CD4-positive, alpha-beta T cell treated with Interleukin-6 at 100 ng/mL for 8 hours (primary cell): ENCODE data around the gene TACC3.

ENCODE experiments used
- DNase-seq: peaks from one replicate; pipeline ENCODE4 v3.0.0-alpha.2; 2020; ENCODE audit warnings: mixed read lengths, low spot score

The TACC3 gene

GRCh38 chr4:1776521-1777161 is 55.3 kb downstream of the TACC3 start:
- DNase-seq, result no peak

GRCh38 chr4:1777822-1778641 is 56.7 kb downstream of the TACC3 start:
- DNase-seq, result no peak

GRCh38 chr4:1778642-1779392 is 57.5 kb downstream of the TACC3 start:
- DNase-seq, result no peak

- DNase-seq, result no peak
These were observed 58.5 kb downstream of the TACC3 start for GRCh38 chr4:1779588-1780382.

GRCh38 chr4:1780435-1780834 is 59.1 kb downstream of the TACC3 start:
- DNase-seq, result no peak

- no peak for DNase-seq
These were observed 61.7 kb downstream of the TACC3 start for GRCh38 chr4:1783015-1783414.

GRCh38 chr4:1783970-1784369 is 62.6 kb downstream of the TACC3 start:
- no peak for DNase-seq

GRCh38 chr4:1784395-1784788 is 63.1 kb downstream of the TACC3 start:
- no peak for DNase-seq

GRCh38 chr4:1784789-1785591 is 63.7 kb downstream of the TACC3 start:
- DNase-seq, result no peak

- DNase-seq, result no peak
These were observed 64.3 kb downstream of the TACC3 start for GRCh38 chr4:1785592-1785991.

- DNase-seq, result no peak
These were observed 65.4 kb downstream of the TACC3 start for GRCh38 chr4:1786544-1787362.

- no peak for DNase-seq
These were observed 66.2 kb downstream of the TACC3 start for GRCh38 chr4:1787411-1788077.

GRCh38 chr4:1788254-1788973 is 67.1 kb downstream of the TACC3 start:
- no peak for DNase-seq

- no peak for DNase-seq
These were observed 68.2 kb downstream of the TACC3 start for GRCh38 chr4:1789552-1789951.

- no peak for DNase-seq
These were observed 68.7 kb downstream of the TACC3 start for GRCh38 chr4:1790005-1790404.

- DNase-seq, result no peak
These were observed 71.0 kb downstream of the TACC3 start for GRCh38 chr4:1792158-1792831.

GRCh38 chr4:1792832-1793495 is 71.6 kb downstream of the TACC3 start, which contains the start of gene FGFR3:
FGFR3 (plus strand) TSS chr4:1793293; CDS start chr4:1793935, 642 bp downstream.
- DNase-seq, result no peak

- DNase-seq, result no peak
These were observed 72.1 kb downstream of the TACC3 start for GRCh38 chr4:1793496-1793840.
